HEK293 (cell line): Measurements from ENCODE around the gene THAP11.

Experiments
- HOXA7 ChIP-seq: sonication (generic); formaldehyde crosslinking; IDR thresholded peaks from 2 replicates; pipeline ENCODE4 v1.8.1; 2022; ENCODE audit warnings: missing genetic modification reagents, borderline replicate concordance
- KLF8 ChIP-seq: fragments of 450-650 bp; formaldehyde crosslinking; IDR thresholded peaks from 2 replicates; pipeline ENCODE4 v1.5.1; 2016; ENCODE audit warnings: missing biosample characterization, missing genetic modification characterization
- MEIS1 ChIP-seq: sonication (generic); formaldehyde crosslinking; IDR thresholded peaks from 2 replicates; pipeline ENCODE4 v1.8.1; 2022; ENCODE audit warnings: missing genetic modification reagents, mild to moderate bottlenecking, borderline replicate concordance
- PRDM2 ChIP-seq: fragments of 450-650 bp; formaldehyde crosslinking; IDR thresholded peaks from 2 replicates; pipeline ENCODE4 v1.5.1; 2016; ENCODE audit warnings: missing biosample characterization, missing genetic modification characterization, borderline replicate concordance
- SCRT1 ChIP-seq: fragments of 450-650 bp; formaldehyde crosslinking; IDR thresholded peaks from 2 replicates; pipeline ENCODE4 v1.5.1; 2016; ENCODE audit warnings: missing biosample characterization, missing genetic modification characterization, borderline replicate concordance
- ZBTB17 ChIP-seq: fragments of 450-650 bp; formaldehyde crosslinking; IDR thresholded peaks from 2 replicates; pipeline ENCODE4 v1.5.1; 2016; ENCODE audit warnings: missing biosample characterization, missing genetic modification characterization
- ZNF114 ChIP-seq: fragments of 450-650 bp; formaldehyde crosslinking; IDR thresholded peaks from 2 replicates; pipeline ENCODE4 v1.5.0; 2017; ENCODE audit warnings: missing biosample characterization, missing genetic modification characterization
- ZNF184 ChIP-seq: fragments of 450-650 bp; IDR thresholded peaks from 2 replicates; pipeline ENCODE4 v1.5.1; 2018; ENCODE audit warnings: missing biosample characterization, mild to moderate bottlenecking, missing genetic modification characterization
- ZNF239 ChIP-seq: fragments of 450-650 bp; formaldehyde crosslinking; IDR thresholded peaks from 2 replicates; pipeline ENCODE4 v1.5.1; 2016; ENCODE audit warnings: missing biosample characterization, missing genetic modification characterization
- ZNF274 ChIP-seq, 2 experiments: fragments of 200-500 bp in 1 of 2; fragments of 450-650 bp in 1 of 2; sonication (Bioruptor generic) in 1 of 2; formaldehyde crosslinking in 1 of 2; IDR thresholded peaks; 2 replicates each; pipeline versions ENCODE4 v1.5.1 to v1.6.1; 2014 to 2016; ENCODE audit warnings: borderline replicate concordance in 1 of 2, inconsistent platforms in 1 of 2, low read length in 1 of 2, missing biosample characterization in 1 of 2, missing genetic modification characterization in 1 of 2
- ZNF302 ChIP-seq: fragments of 450-650 bp; formaldehyde crosslinking; IDR thresholded peaks from 2 replicates; pipeline ENCODE4 v1.5.1; 2016; ENCODE audit warnings: missing biosample characterization, missing genetic modification characterization, low read depth
- ZNF335 ChIP-seq: fragments of 450-650 bp; formaldehyde crosslinking; conservative IDR thresholded peaks from 2 replicates; pipeline ENCODE4 v1.5.1; 2016; ENCODE audit warnings: missing biosample characterization, missing genetic modification characterization
- ZNF48 ChIP-seq: fragments of 450-650 bp; formaldehyde crosslinking; IDR thresholded peaks from 2 replicates; pipeline ENCODE4 v1.5.1; 2016; ENCODE audit warnings: missing biosample characterization, missing genetic modification characterization
- ZNF558 ChIP-seq: fragments of 450-650 bp; formaldehyde crosslinking; IDR thresholded peaks from 2 replicates; pipeline ENCODE4 v1.5.1; 2016; ENCODE audit warnings: missing biosample characterization, missing genetic modification characterization
- ZNF623 ChIP-seq: fragments of 450-650 bp; formaldehyde crosslinking; IDR thresholded peaks from 2 replicates; pipeline ENCODE4 v1.5.1; 2016; ENCODE audit warnings: missing biosample characterization, missing genetic modification characterization
- ZNF639 ChIP-seq: fragments of 450-650 bp; formaldehyde crosslinking; IDR thresholded peaks from 2 replicates; pipeline ENCODE4 v1.5.1; 2016; ENCODE audit warnings: missing biosample characterization, missing genetic modification characterization
- ZNF76 ChIP-seq: fragments of 450-650 bp; formaldehyde crosslinking; IDR thresholded peaks from 2 replicates; pipeline ENCODE4; 2016; ENCODE audit warnings: low read depth, missing biosample characterization, missing genetic modification characterization, borderline replicate concordance
- TF ChIP-seq, protein P1 (sequence below): fragments of 450-650 bp; formaldehyde crosslinking; IDR thresholded peaks from 2 replicates; pipeline ENCODE4 v1.5.1; 2017; ENCODE audit warnings: missing biosample characterization, mild to moderate bottlenecking, missing genetic modification characterization, moderate library complexity
- TF ChIP-seq, protein P2 (sequence below): fragments of 450-650 bp; formaldehyde crosslinking; IDR thresholded peaks from 2 replicates; pipeline ENCODE4 v1.5.1; 2016; ENCODE audit warnings: missing biosample characterization, missing genetic modification characterization
- TF ChIP-seq, protein P3 (sequence below): fragments of 450-650 bp; formaldehyde crosslinking; IDR thresholded peaks from 2 replicates; pipeline ENCODE4 v1.5.1; 2017; ENCODE audit warnings: missing biosample characterization, missing genetic modification characterization
- TF ChIP-seq, protein P4 (sequence below): fragments of 450-650 bp; formaldehyde crosslinking; IDR thresholded peaks from 2 replicates; pipeline ENCODE4 v1.5.1; 2016; ENCODE audit warnings: missing biosample characterization, missing genetic modification characterization
- TF ChIP-seq, protein P5 (sequence below): fragments of 450-650 bp; formaldehyde crosslinking; IDR thresholded peaks from 2 replicates; pipeline ENCODE4 v1.5.1; 2016; ENCODE audit warnings: missing biosample characterization, missing genetic modification characterization
- TF ChIP-seq, protein P6 (sequence below): fragments of 450-650 bp; formaldehyde crosslinking; IDR thresholded peaks from 2 replicates; pipeline ENCODE4 v1.5.1; 2017; ENCODE audit warnings: missing biosample characterization, missing genetic modification characterization

Gene THAP11

GRCh38 chr16:67884684-67885083 lies 42.6 kb downstream of the THAP11 start, which contains the start of gene NRN1L (continued):
- TF ChIP-seq SCRT1 (tag by site-specific recombination), result no peak
- TF ChIP-seq ZNF114 (tag by site-specific recombination), result no peak
- TF ChIP-seq, protein P1, sequence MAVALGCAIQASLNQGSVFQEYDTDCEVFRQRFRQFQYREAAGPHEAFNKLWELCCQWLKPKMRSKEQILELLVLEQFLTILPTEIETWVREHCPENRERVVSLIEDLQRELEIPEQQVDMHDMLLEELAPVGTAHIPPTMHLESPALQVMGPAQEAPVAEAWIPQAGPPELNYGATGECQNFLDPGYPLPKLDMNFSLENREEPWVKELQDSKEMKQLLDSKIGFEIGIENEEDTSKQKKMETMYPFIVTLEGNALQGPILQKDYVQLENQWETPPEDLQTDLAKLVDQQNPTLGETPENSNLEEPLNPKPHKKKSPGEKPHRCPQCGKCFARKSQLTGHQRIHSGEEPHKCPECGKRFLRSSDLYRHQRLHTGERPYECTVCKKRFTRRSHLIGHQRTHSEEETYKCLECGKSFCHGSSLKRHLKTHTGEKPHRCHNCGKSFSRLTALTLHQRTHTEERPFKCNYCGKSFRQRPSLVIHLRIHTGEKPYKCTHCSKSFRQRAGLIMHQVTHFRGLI (tag by site-specific recombination), result no peak
- TF ChIP-seq, protein P2, sequence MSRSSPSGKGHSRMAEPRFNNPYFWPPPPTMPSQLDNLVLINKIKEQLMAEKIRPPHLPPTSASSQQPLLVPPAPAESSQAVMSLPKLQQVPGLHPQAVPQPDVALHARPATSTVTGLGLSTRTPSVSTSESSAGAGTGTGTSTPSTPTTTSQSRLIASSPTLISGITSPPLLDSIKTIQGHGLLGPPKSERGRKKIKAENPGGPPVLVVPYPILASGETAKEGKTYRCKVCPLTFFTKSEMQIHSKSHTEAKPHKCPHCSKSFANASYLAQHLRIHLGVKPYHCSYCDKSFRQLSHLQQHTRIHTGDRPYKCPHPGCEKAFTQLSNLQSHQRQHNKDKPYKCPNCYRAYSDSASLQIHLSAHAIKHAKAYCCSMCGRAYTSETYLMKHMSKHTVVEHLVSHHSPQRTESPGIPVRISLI (tag by site-specific recombination), result no peak
- TF ChIP-seq ZNF623 (tag by site-specific recombination), result no peak
- no peak for TF ChIP-seq ZNF239 (tag by site-specific recombination)
- TF ChIP-seq ZNF558 (tag by site-specific recombination), result no peak
- no peak for TF ChIP-seq ZNF76 (tag by site-specific recombination)
- no peak for TF ChIP-seq ZNF639
- TF ChIP-seq, protein P3, sequence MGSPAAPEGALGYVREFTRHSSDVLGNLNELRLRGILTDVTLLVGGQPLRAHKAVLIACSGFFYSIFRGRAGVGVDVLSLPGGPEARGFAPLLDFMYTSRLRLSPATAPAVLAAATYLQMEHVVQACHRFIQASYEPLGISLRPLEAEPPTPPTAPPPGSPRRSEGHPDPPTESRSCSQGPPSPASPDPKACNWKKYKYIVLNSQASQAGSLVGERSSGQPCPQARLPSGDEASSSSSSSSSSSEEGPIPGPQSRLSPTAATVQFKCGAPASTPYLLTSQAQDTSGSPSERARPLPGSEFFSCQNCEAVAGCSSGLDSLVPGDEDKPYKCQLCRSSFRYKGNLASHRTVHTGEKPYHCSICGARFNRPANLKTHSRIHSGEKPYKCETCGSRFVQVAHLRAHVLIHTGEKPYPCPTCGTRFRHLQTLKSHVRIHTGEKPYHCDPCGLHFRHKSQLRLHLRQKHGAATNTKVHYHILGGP (tag by site-specific recombination), result no peak
- no peak for TF ChIP-seq ZNF335 (tag by site-specific recombination)
- TF ChIP-seq ZBTB17 (tag by site-specific recombination), result peak; percentile 70
- TF ChIP-seq ZNF274 (IDR thresholded peaks at IDR 0.05; ENCODE audit: low read length), result no peak
- no peak for TF ChIP-seq ZNF274 (tag by site-specific recombination; IDR thresholded peaks at IDR 0.05; ENCODE audit: borderline replicate concordance)
- TF ChIP-seq ZNF184 (tag by site-specific recombination), result no peak
- TF ChIP-seq ZNF302 (tag by site-specific recombination), result no peak
- TF ChIP-seq, protein P4, sequence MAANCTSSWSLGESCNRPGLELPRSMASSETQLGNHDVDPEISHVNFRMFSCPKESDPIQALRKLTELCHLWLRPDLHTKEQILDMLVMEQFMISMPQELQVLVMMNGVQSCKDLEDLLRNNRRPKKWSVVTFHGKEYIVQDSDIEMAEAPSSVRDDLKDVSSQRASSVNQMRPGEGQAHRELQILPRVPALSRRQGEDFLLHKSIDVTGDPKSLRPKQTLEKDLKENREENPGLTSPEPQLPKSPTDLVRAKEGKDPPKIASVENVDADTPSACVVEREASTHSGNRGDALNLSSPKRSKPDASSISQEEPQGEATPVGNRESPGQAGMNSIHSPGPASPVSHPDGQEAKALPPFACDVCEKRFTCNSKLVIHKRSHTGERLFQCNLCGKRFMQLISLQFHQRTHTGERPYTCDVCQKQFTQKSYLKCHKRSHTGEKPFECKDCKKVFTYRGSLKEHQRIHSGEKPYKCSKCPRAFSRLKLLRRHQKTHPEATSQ (tag by site-specific recombination), result no peak
- TF ChIP-seq, protein P5, sequence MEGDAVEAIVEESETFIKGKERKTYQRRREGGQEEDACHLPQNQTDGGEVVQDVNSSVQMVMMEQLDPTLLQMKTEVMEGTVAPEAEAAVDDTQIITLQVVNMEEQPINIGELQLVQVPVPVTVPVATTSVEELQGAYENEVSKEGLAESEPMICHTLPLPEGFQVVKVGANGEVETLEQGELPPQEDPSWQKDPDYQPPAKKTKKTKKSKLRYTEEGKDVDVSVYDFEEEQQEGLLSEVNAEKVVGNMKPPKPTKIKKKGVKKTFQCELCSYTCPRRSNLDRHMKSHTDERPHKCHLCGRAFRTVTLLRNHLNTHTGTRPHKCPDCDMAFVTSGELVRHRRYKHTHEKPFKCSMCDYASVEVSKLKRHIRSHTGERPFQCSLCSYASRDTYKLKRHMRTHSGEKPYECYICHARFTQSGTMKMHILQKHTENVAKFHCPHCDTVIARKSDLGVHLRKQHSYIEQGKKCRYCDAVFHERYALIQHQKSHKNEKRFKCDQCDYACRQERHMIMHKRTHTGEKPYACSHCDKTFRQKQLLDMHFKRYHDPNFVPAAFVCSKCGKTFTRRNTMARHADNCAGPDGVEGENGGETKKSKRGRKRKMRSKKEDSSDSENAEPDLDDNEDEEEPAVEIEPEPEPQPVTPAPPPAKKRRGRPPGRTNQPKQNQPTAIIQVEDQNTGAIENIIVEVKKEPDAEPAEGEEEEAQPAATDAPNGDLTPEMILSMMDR (tag by site-specific recombination), result no peak
- TF ChIP-seq KLF8, result peak; percentile 19; the same call in 1 of the 2 replicates
- TF ChIP-seq, protein P6, sequence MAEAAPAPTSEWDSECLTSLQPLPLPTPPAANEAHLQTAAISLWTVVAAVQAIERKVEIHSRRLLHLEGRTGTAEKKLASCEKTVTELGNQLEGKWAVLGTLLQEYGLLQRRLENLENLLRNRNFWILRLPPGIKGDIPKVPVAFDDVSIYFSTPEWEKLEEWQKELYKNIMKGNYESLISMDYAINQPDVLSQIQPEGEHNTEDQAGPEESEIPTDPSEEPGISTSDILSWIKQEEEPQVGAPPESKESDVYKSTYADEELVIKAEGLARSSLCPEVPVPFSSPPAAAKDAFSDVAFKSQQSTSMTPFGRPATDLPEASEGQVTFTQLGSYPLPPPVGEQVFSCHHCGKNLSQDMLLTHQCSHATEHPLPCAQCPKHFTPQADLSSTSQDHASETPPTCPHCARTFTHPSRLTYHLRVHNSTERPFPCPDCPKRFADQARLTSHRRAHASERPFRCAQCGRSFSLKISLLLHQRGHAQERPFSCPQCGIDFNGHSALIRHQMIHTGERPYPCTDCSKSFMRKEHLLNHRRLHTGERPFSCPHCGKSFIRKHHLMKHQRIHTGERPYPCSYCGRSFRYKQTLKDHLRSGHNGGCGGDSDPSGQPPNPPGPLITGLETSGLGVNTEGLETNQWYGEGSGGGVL (tag by site-specific recombination), result no peak
- no peak for TF ChIP-seq MEIS1
- TF ChIP-seq PRDM2 (tag by site-specific recombination), result no peak
- no peak for TF ChIP-seq HOXA7 (CRISPR knock-in tag)
- TF ChIP-seq ZNF48 (tag by site-specific recombination), result no peak
